GM21423 (cell line): ENCODE results near the gene FBXO40.

Experiments
- ATAC-seq: cut with Tn5 transposase; IDR thresholded peaks from one replicate; pipeline ENCODE4 v1.9.1; 2021; ENCODE audit warnings: mild to moderate bottlenecking, moderate library complexity; ENCODE audit not compliant: unreplicated experiment

Gene FBXO40

DNA sequence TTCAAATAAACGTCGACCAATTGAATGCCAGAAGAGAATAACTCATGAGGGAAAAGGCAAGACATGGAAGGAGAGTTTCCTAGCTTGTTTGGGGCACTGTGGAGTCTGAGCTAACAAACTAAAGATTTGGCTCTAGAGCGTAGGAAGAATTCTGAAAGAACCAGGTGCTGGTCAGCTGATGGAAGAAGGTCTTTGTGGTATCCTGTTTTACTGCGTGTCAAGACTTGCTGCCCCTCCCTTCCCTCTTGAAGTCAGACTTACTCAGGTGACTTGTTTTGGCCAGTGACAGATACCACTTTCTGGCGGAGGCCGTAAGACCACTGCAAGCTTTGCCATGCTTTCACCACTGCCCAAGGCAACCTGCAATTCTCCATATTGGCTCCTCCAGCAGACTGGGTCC lies 68.2 kb downstream of the FBXO40 start:
- ATAC-seq = no peak

GRCh38 chr3:121662742-121663141 lies 69.6 kb downstream of the FBXO40 start:
- no peak for ATAC-seq

GRCh38 chr3:121663171-121663847 lies 70.1 kb downstream of the FBXO40 start:
- ATAC-seq = no peak

- no peak for ATAC-seq
Observed at GRCh38 chr3:121665488-121665887, 72.3 kb downstream of the FBXO40 start.

GRCh38 chr3:121667333-121667732 lies 74.2 kb downstream of the FBXO40 start:
- no peak for ATAC-seq

DNA sequence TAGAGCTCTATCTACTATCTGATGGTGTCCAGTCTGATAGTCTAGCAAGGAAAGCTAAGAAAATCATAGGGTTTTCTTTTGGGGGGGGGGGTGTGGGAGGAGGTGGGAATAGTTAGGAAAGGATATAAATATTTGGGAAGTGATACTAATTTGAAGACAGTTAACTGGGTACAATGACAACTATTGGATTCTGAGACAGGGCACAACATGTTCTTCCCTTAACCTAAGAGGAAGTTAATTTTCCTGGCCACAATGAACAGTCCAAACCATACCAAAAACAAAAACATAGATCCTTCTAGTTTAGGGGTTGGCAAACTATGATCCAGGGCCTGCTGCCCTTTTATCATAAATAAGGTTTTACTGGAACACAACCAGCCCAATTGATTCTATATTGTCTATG lies 77.5 kb downstream of the FBXO40 start:
- ATAC-seq = no peak

DNA sequence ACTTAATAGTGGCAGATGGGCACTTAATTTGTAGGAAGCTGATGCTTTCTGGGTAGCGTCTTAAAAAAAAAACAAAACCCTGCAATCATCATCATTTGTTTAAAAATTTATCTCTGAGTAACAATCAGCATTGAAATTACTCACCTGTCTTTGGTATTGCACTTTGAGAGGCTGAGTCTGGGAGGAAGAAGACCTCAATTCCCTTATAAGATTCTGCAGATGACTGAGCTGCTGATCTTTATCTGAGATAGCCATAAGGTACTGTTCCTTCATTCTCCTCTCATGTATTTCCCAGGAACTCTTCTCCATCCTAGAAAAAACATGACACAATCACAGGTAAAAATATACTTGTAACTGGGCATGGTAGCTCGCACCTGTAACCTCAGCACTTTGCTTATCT lies 84.0 kb downstream of the FBXO40 start:
- no peak for ATAC-seq
